ENCODE data around the gene GLIS1. TPM values are rescaled to one million over a fixed set of nuclear protein-coding genes. Genes with fewer than 3 reads are reported as not detected.

GLIS1 gene
- total RNA-seq, 2 donors from 2014 or later, result 2.6 TPM; not detected in 1

GRCh38 chr1:53462769-53463501 lies 276.0 kb downstream of the GLIS1 start:
- Histone ChIP-seq H3K4me3 (no peak overlapping the region), H3K27me3 (replicated peaks; ENCODE audit: insufficient read depth) (no peaks in the 10 kb centered on the region), H3K27ac (no peak overlapping the region), H3K36me3 (no peaks in the 10 kb centered on the region), H3K4me1 (ENCODE audit: control insufficient read depth in 1 of 2, low read depth in 2 of 2) (no peaks in the 10 kb centered on the region), H3K9me3 (no peaks in the 10 kb centered on the region)
- no peak for ATAC-seq (ENCODE audit: insufficient number of reproducible peaks, low FRiP score, low read depth)
- no peak for DNase-seq (ENCODE audit: low spot score)
- no peak for TF ChIP-seq CTCF (IDR thresholded peaks at IDR 0.05)

GRCh38 chr1:53462193-53462592 lies 276.8 kb downstream of the GLIS1 start:
- no peak for ATAC-seq (ENCODE audit: insufficient number of reproducible peaks, low FRiP score, low read depth)
- Histone ChIP-seq H3K4me3 (no peak overlapping the region), H3K27ac (no peak overlapping the region), H3K27me3 (replicated peaks; ENCODE audit: insufficient read depth) (no peaks in the 10 kb centered on the region), H3K36me3 (no peaks in the 10 kb centered on the region), H3K9me3 (no peaks in the 10 kb centered on the region), H3K4me1 (ENCODE audit: control insufficient read depth in 1 of 2, low read depth in 2 of 2) (no peaks in the 10 kb centered on the region)
- TF ChIP-seq CTCF (IDR thresholded peaks at IDR 0.05), result no peak
- DNase-seq (ENCODE audit: low spot score), result no peak

GRCh38 chr1:53461323-53462044 lies 277.5 kb downstream of the GLIS1 start:
- H3K36me3 ChIP-seq, result no peaks in the 10 kb centered on the region
- H3K9me3 ChIP-seq, result no peaks in the 10 kb centered on the region
- no peaks in the 10 kb centered on the region for H3K27me3 ChIP-seq (replicated peaks; ENCODE audit: insufficient read depth)
- H3K4me1 ChIP-seq (ENCODE audit: control insufficient read depth in 1 of 2, low read depth in 2 of 2), result no peaks in the 10 kb centered on the region
- no peak overlapping the region for H3K4me3 ChIP-seq
- DNase-seq (ENCODE audit: low spot score) (no peak), ATAC-seq (ENCODE audit: insufficient number of reproducible peaks, low FRiP score, low read depth) (no peak)
- no peak for TF ChIP-seq CTCF (IDR thresholded peaks at IDR 0.05)
- H3K27ac ChIP-seq, result no peak overlapping the region

- no peaks in the 10 kb centered on the region for H3K9me3 ChIP-seq
- no peak for ATAC-seq (ENCODE audit: insufficient number of reproducible peaks, low FRiP score, low read depth)
- H3K27me3 ChIP-seq (replicated peaks; ENCODE audit: insufficient read depth), result no peaks in the 10 kb centered on the region
- no peak for DNase-seq (ENCODE audit: low spot score)
- H3K27ac ChIP-seq, result no peak overlapping the region
- H3K36me3 ChIP-seq, result no peaks in the 10 kb centered on the region
- no peak overlapping the region for H3K4me3 ChIP-seq
- TF ChIP-seq CTCF (IDR thresholded peaks at IDR 0.05), result no peak
- H3K4me1 ChIP-seq (ENCODE audit: control insufficient read depth in 1 of 2, low read depth in 2 of 2), result no peaks in the 10 kb centered on the region
These were observed 278.2 kb downstream of the GLIS1 start for GRCh38 chr1:53460666-53461322.

- no peaks in the 10 kb centered on the region for H3K9me3 ChIP-seq
- no peaks in the 10 kb centered on the region for H3K4me1 ChIP-seq (ENCODE audit: control insufficient read depth in 1 of 2, low read depth in 2 of 2)
- no peaks in the 10 kb centered on the region for H3K27me3 ChIP-seq (replicated peaks; ENCODE audit: insufficient read depth)
- DNase-seq (ENCODE audit: low spot score), result no peak
- no peaks in the 10 kb centered on the region for H3K36me3 ChIP-seq
- no peak overlapping the region for H3K4me3 ChIP-seq
- no peak for ATAC-seq (ENCODE audit: insufficient number of reproducible peaks, low FRiP score, low read depth)
- TF ChIP-seq CTCF (IDR thresholded peaks at IDR 0.05), result no peak
- H3K27ac ChIP-seq, result no peak overlapping the region
These were observed 278.7 kb downstream of the GLIS1 start for GRCh38 chr1:53460211-53460634.

Measured in thoracic aorta (tissue), 2 donors.